BJ (cell line): ENCODE results near the gene RAC2. TPM values are rescaled to one million over a fixed set of nuclear protein-coding genes. Genes with fewer than 3 reads are reported as not detected.

Experiments used
- CTCF ChIA-PET: fragments of 350-600 bp; formaldehyde crosslinking; extraction: SDS; loops from one replicate; lab custom pipeline; 2021; ENCODE audit warnings: antibody characterized with exemption, inconsistent platforms; lab: Yijun Ruan, JAX
- POLR2A ChIA-PET: fragments of 300-600 bp; sonication (Branson Sonifier 250); formaldehyde crosslinking; extraction: SDS; loops from one replicate; lab custom pipeline; 2021; ENCODE audit warnings: antibody characterized with exemption; lab: Charles Lee
- DNase-seq: peaks from one replicate; pipeline ENCODE4 v3.0.0-alpha.2; 2011; ENCODE audit warnings: low read depth
- H3K27me3 ChIP-seq: 2 replicates; pipeline ENCODE4 v1.6.0; 2011; ENCODE audit warnings: low read length; ENCODE audit not compliant: control insufficient read depth, insufficient read depth
- H3K36me3 ChIP-seq: 2 replicates; pipeline ENCODE4 v1.5.1; 2011; ENCODE audit warnings: low read length; ENCODE audit not compliant: control insufficient read depth, insufficient read depth
- H3K4me3 ChIP-seq: 2 replicates; pipeline ENCODE4 v1.5.1; 2011; ENCODE audit warnings: low read depth, mild to moderate bottlenecking, control low read depth, low read length
- polyA plus RNA-seq: library from polyadenylated mRNA; depleted of rRNA; stranded (reverse); fragments of >200 nt; gene quantifications from 2 replicates; pipeline ENCODE4 v1.2.3, GENCODE V29; 2011
- TF ChIP-seq, protein P1 (sequence below): IDR thresholded peaks from 2 replicates; pipeline ENCODE4 v1.5.1; 2011; ENCODE audit warnings: low read depth, mild to moderate bottlenecking, control low read depth, inconsistent platforms, low read length, moderate library complexity; ENCODE audit not compliant: insufficient read depth

The RAC2 gene
- polyA plus RNA-seq, 1 experiment = 25.7 TPM

DNA sequence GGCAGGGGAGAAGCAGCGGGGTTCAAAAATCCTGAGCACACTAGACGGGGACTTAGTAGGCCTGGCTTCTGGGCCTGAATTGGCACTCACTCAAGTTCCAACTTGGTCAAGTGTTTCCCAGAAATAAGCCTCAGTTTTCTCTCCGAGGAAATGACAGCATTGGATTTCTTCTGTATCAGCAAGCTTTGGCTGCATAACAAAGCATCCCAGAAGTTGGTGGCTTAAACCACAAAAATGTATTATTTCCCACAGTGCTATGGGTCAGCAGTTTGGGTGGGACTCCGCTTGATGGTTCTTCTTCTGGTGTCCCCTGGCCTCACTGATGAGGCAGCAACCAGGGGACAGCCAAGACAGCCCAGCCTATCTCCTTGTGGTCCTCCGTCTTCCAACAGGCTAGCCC is 36.6 kb upstream of the RAC2 start:
- H3K4me3 ChIP-seq = no peak overlapping the region
- CTCF ChIA-PET = interaction anchor here (0.6 to 1.9 kb wide), 4 partner anchors 11 to 20 kb away, joined by 3 to 6 read pairs (median 3); no protein-coding TSS in a partner anchor
- POLR2A ChIA-PET = no interaction called here
- no peaks in the 10 kb centered on the region for H3K36me3 ChIP-seq
- TF ChIP-seq, protein P1, sequence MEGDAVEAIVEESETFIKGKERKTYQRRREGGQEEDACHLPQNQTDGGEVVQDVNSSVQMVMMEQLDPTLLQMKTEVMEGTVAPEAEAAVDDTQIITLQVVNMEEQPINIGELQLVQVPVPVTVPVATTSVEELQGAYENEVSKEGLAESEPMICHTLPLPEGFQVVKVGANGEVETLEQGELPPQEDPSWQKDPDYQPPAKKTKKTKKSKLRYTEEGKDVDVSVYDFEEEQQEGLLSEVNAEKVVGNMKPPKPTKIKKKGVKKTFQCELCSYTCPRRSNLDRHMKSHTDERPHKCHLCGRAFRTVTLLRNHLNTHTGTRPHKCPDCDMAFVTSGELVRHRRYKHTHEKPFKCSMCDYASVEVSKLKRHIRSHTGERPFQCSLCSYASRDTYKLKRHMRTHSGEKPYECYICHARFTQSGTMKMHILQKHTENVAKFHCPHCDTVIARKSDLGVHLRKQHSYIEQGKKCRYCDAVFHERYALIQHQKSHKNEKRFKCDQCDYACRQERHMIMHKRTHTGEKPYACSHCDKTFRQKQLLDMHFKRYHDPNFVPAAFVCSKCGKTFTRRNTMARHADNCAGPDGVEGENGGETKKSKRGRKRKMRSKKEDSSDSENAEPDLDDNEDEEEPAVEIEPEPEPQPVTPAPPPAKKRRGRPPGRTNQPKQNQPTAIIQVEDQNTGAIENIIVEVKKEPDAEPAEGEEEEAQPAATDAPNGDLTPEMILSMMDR = no peak
- DNase-seq = no peak
- peaks cover 2% of the 10 kb centered on the region; the same call in 1 of the 2 replicates for H3K27me3 ChIP-seq

DNA sequence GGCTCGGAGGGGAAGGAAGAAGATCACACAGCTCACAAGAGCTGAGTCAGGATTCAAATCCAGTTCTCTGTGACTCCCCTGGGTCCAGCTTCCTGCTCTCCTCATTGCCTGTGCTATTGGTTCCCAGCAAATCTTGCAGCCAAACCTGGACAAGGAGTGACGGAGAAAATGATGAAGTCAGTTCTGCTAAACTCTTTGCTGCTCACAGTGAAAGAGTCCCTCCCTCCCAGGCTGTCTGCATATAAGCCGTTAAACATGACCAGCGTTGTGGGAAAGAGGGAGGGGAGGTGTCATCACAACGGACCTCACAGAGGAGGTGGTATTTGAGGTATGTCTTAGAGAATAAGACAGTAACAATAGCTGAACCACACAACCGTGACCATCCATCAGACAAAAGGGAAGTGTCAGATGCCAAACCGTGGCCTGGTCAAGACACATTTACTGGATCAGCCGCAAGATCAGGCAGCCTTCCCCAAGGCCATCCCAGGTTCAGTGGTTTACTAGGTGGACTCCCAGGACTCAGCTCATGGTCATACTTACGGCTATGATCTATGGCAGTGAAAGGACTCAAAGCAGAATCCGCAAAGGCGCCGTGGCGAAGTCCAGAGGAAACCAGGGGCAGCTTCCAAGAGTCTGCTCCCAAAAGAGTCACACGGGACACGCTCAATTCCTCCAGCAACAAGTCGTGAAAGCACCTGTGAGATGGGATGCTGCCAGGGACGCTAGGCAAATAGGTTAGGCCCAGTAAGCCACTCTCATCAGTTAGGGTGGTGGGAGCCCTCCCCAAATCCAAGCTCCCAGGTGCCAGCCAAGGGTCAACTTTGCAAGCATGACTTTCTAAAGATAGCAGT is 35.5 kb upstream of the RAC2 start:
- ChIA-PET CTCF (interaction anchor here (0.7 to 1.9 kb wide), 3 partner anchors 11 to 20 kb away, joined by 3 to 6 read pairs (median 3); no protein-coding TSS in a partner anchor), POLR2A (no interaction called here)
- no peak for DNase-seq
- no peak overlapping the region for H3K4me3 ChIP-seq
- TF ChIP-seq, protein P1 = no peak
- H3K27me3 ChIP-seq = no peaks in the 10 kb centered on the region
- no peaks in the 10 kb centered on the region for H3K36me3 ChIP-seq

DNA sequence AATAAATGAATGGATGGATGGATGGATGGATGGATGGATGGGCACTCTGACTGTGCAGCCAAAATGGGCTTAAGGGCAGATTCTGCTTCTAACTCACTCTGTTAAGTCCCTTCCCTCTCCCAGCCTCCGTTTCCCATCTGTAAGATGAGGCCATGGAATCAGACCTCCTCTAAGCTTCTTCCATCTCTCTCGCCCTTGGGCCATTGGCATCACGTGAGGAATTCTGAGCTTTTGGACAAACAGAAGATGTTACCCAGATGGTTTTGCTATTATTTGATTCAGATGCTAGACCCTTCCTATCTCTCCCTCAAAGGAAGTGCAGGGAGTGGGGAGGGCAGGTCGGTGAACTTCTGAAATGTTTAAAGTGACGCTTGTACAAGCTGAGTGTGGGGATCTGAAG is 34.2 kb upstream of the RAC2 start:
- no peak overlapping the region for H3K4me3 ChIP-seq
- ChIA-PET POLR2A (no interaction called here), CTCF (interaction anchor here (1.0 to 2.0 kb wide), 5 partner anchors 11 to 180 kb away, joined by 3 to 18 read pairs (median 3); no protein-coding TSS in a partner anchor)
- H3K27me3 ChIP-seq = no peaks in the 10 kb centered on the region
- no peak for DNase-seq
- TF ChIP-seq, protein P1 = no peak
- no peaks in the 10 kb centered on the region for H3K36me3 ChIP-seq

DNA sequence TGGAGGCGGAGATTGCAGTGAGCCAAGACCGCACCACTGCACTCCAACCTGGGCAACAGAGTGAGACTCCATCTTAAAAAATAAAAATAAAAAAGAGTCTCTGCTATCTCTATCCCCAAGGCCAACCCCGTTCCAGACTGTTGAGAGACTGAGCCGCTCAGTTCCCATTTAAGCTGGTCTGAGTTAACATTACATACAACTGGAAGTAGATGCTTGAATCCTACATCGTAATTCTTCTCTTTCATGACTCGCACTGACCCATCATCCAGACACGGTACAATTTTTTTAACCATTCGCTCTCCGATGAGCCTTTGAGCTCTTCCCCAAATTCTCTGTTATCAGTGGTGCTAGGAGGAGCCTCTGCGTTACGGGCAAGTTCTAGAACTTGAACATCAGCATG is 33.3 kb upstream of the RAC2 start:
- TF ChIP-seq, protein P1 = no peak
- no peaks in the 10 kb centered on the region for H3K27me3 ChIP-seq
- ChIA-PET POLR2A (no interaction called here), CTCF (interaction anchor here (0.8 to 2.0 kb wide), 6 partner anchors 10 to 181 kb away, joined by 3 to 18 read pairs (median 4); no protein-coding TSS in a partner anchor)
- no peak for DNase-seq
- no peak overlapping the region for H3K4me3 ChIP-seq
- H3K36me3 ChIP-seq = no peaks in the 10 kb centered on the region

DNA sequence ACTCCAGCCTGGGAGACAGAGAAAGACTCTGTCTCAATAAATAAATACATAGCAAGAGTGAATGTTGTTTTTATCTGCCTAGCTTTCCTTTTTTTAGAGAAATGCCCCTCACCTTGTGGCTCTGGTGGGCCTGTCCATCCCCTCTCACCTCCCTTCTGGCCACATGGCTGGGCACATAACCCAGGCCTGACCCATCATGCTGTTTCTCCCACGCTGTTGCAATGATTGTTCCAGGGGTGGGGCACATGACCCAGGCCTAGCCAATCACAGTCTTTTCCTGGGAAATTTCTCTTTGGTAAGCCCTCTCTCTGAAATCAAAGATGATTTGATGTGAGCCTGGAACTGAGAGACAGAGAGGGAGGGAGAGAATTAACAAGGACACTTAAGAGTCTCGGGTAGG is 32.7 kb upstream of the RAC2 start:
- no peak for DNase-seq
- H3K27me3 ChIP-seq = no peaks in the 10 kb centered on the region
- CTCF ChIA-PET = interaction anchor here (1.0 to 2.0 kb wide), 3 partner anchors 9 to 16 kb away, joined by 4 to 18 read pairs (median 4); no protein-coding TSS in a partner anchor
- H3K4me3 ChIP-seq = no peak overlapping the region
- POLR2A ChIA-PET = no interaction called here
- H3K36me3 ChIP-seq = no peaks in the 10 kb centered on the region
- TF ChIP-seq, protein P1 = no peak
